A549 treated with Mapracorat at 1 μM for 4 hours (cell line): ENCODE data around the gene TSC22D3. TPM values are rescaled to one million over a fixed set of nuclear protein-coding genes. Genes with fewer than 3 reads are reported as not detected.

Experiments
- total RNA-seq: library from RNA; stranded (reverse); fragments of 200-300 nt; extraction: Qiagen RNA extraction; gene quantifications from 5 replicates; pipeline ENCODE4 v1.2.3, GENCODE V29; 2022

The TSC22D3 gene
- 153 to 180 TPM (median 174 TPM) in 5 replicates for total RNA-seq

GRCh38 chrX:107775734-107776511, at the start of gene TSC22D3:
Gene TSC22D3 (minus strand): TSS chrX:107775787. CDS start chrX:107775419, 368 bp downstream.

GRCh38 chrX:107777536-107777832, 1.9 kb upstream of the TSC22D3 start, which contains the start of gene NCBP2L:
Gene NCBP2L (plus strand): TSS chrX:107777733. CDS start chrX:107794221, 16,488 bp downstream.

Other genes starting within 250 kb of the TSC22D3 start
- 97.4 to 113 TPM (median 100 TPM) in 5 replicates for gene PRPS1, start 147.3 kb downstream of the TSC22D3 start, total RNA-seq
- not detected in 5 replicates for gene NCBP2L, start 1.9 kb upstream of the TSC22D3 start, total RNA-seq
- gene MID2, start 50.1 kb upstream of the TSC22D3 start, total RNA-seq = 6.4 to 9.1 TPM (median 7.3 TPM) in 5 replicates
- gene TEX13B, start 206.6 kb upstream of the TSC22D3 start, total RNA-seq = not detected in 5 replicates